NCI-H2029 (cell line): Measurements from ENCODE around the gene KCNJ6.

Experiments used
- DNase-seq: peaks from one replicate; lab custom pipeline; 2025; lab: John Stamatoyannopoulos, UW

Gene KCNJ6

GRCh38 chr21:37865156-37865555, 51.1 kb downstream of the KCNJ6 start:
- DNase-seq: no peak

- DNase-seq: no peak
Measured at GRCh38 chr21:37863842-37864241, 52.4 kb downstream of the KCNJ6 start.

- DNase-seq: no peak
Measured at GRCh38 chr21:37862536-37862935, 53.7 kb downstream of the KCNJ6 start.

GRCh38 chr21:37861561-37861960, 54.7 kb downstream of the KCNJ6 start:
- no peak for DNase-seq

GRCh38 chr21:37860416-37860815, 55.8 kb downstream of the KCNJ6 start:
- no peak for DNase-seq

GRCh38 chr21:37855647-37856625, 60.3 kb downstream of the KCNJ6 start:
- DNase-seq: no peak

GRCh38 chr21:37855271-37855646, 61.0 kb downstream of the KCNJ6 start:
- no peak for DNase-seq

- no peak for DNase-seq
Measured at GRCh38 chr21:37849506-37850102, 66.7 kb downstream of the KCNJ6 start.

GRCh38 chr21:37848721-37849490, 67.4 kb downstream of the KCNJ6 start:
- DNase-seq: no peak

- peak; percentile 80 for DNase-seq
Measured at GRCh38 chr21:37845535-37845934, 70.7 kb downstream of the KCNJ6 start.

- no peak for DNase-seq
Measured at GRCh38 chr21:37843191-37843590, 73.1 kb downstream of the KCNJ6 start.

GRCh38 chr21:37842163-37842919, 73.9 kb downstream of the KCNJ6 start:
- DNase-seq: peak; percentile 22

GRCh38 chr21:37837381-37837780, 78.9 kb downstream of the KCNJ6 start:
- DNase-seq: no peak

- no peak for DNase-seq
Measured at GRCh38 chr21:37835481-37835880, 80.8 kb downstream of the KCNJ6 start.

GRCh38 chr21:37833301-37833700, 83.0 kb downstream of the KCNJ6 start:
- DNase-seq: no peak

- DNase-seq: no peak
Measured at GRCh38 chr21:37829447-37829846, 86.8 kb downstream of the KCNJ6 start.

GRCh38 chr21:37828991-37829390, 87.3 kb downstream of the KCNJ6 start:
- DNase-seq: no peak

GRCh38 chr21:37828556-37828955, 87.7 kb downstream of the KCNJ6 start:
- no peak for DNase-seq

- no peak for DNase-seq
Measured at GRCh38 chr21:37827913-37828312, 88.3 kb downstream of the KCNJ6 start.

GRCh38 chr21:37821786-37822450, 94.3 kb downstream of the KCNJ6 start:
- DNase-seq: no peak

- DNase-seq: no peak
Measured at GRCh38 chr21:37821092-37821491, 95.2 kb downstream of the KCNJ6 start.
